Parathyroid adenoma (tissue), 2 donors: ENCODE results near the gene USP49.

Experiments used
- H2AFZ ChIP-seq: fragments of 300-600 bp; sonication (generic); one replicate; pipeline ENCODE4 v1.7.0; 2017; ENCODE audit warnings: antibody characterized with exemption, mild to moderate bottlenecking
- H3K27ac ChIP-seq: fragments of 300-600 bp; sonication (generic); one replicate; pipeline ENCODE4 v1.7.0; 2017
- H3K27me3 ChIP-seq: fragments of 300-600 bp; sonication (generic); one replicate; pipeline ENCODE4 v1.7.0; 2017; ENCODE audit warnings: low read length; ENCODE audit not compliant: control insufficient read depth, insufficient read depth
- H3K36me3 ChIP-seq: fragments of 300-600 bp; sonication (generic); one replicate; pipeline ENCODE4 v1.7.0; 2017; ENCODE audit warnings: low read length; ENCODE audit not compliant: control insufficient read depth, insufficient read depth
- H3K4me1 ChIP-seq: fragments of 300-600 bp; sonication (generic); one replicate; pipeline ENCODE4 v1.7.0; 2017; ENCODE audit warnings: control low read depth
- H3K4me2 ChIP-seq: fragments of 300-600 bp; sonication (generic); one replicate; pipeline ENCODE4 v1.7.0; 2017; ENCODE audit warnings: low read length
- H3K4me3 ChIP-seq: fragments of 300-600 bp; sonication (generic); one replicate; pipeline ENCODE4 v1.7.0; 2017; ENCODE audit warnings: low read depth, low read length
- H3K79me2 ChIP-seq: fragments of 300-600 bp; sonication (generic); one replicate; pipeline ENCODE4 v1.7.0; 2017; ENCODE audit warnings: control low read depth
- H3K9ac ChIP-seq: fragments of 300-600 bp; sonication (generic); one replicate; pipeline ENCODE4 v1.7.0; 2017; ENCODE audit warnings: mild to moderate bottlenecking
- H3K9me3 ChIP-seq: fragments of 300-600 bp; sonication (generic); one replicate; pipeline ENCODE4 v1.7.0; 2017; ENCODE audit warnings: low read length; ENCODE audit not compliant: control insufficient read depth
- TF ChIP-seq, protein P1 (sequence below): fragments of 300-600 bp; sonication (generic); IDR thresholded peaks from one replicate; pipeline ENCODE4 v1.7.0; 2017; ENCODE audit warnings: antibody characterized with exemption, mild to moderate bottlenecking
- donor health status: primary hyperparathyroidism.

USP49 gene

DNA sequence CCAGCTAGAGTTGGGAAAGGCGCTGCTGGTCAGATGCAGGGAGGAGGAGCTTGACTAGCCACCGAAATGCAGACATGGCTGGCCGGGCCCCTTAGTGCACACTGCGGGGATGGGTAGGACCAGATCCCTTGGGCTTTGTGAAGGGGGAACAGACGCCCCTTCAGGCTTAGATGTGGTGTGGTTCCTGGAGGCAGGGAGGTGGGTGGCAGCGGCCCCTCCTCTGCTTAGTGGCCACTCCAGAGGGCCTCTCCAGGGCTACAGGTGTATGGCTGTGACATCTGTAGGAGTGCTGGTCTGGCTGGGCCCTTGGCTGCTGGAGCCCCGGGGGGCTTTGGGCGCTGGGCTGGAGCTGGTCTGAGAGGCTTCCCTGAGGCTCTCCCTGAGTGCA is 40.5 kb upstream of the USP49 start:
- H3K36me3 ChIP-seq: no peaks in the 10 kb centered on the region
- no peak overlapping the region for H3K4me2 ChIP-seq
- H3K9ac ChIP-seq: no peak overlapping the region
- no peak overlapping the region for H2AFZ ChIP-seq
- H3K79me2 ChIP-seq: no peaks in the 10 kb centered on the region
- no peak overlapping the region for H3K27ac ChIP-seq
- peaks cover 5% of the 10 kb centered on the region for H3K4me1 ChIP-seq
- no peaks in the 10 kb centered on the region for H3K9me3 ChIP-seq
- no peaks in the 10 kb centered on the region for H3K27me3 ChIP-seq
- TF ChIP-seq, protein P1, sequence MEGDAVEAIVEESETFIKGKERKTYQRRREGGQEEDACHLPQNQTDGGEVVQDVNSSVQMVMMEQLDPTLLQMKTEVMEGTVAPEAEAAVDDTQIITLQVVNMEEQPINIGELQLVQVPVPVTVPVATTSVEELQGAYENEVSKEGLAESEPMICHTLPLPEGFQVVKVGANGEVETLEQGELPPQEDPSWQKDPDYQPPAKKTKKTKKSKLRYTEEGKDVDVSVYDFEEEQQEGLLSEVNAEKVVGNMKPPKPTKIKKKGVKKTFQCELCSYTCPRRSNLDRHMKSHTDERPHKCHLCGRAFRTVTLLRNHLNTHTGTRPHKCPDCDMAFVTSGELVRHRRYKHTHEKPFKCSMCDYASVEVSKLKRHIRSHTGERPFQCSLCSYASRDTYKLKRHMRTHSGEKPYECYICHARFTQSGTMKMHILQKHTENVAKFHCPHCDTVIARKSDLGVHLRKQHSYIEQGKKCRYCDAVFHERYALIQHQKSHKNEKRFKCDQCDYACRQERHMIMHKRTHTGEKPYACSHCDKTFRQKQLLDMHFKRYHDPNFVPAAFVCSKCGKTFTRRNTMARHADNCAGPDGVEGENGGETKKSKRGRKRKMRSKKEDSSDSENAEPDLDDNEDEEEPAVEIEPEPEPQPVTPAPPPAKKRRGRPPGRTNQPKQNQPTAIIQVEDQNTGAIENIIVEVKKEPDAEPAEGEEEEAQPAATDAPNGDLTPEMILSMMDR: no peak
- no peak overlapping the region for H3K4me3 ChIP-seq

DNA sequence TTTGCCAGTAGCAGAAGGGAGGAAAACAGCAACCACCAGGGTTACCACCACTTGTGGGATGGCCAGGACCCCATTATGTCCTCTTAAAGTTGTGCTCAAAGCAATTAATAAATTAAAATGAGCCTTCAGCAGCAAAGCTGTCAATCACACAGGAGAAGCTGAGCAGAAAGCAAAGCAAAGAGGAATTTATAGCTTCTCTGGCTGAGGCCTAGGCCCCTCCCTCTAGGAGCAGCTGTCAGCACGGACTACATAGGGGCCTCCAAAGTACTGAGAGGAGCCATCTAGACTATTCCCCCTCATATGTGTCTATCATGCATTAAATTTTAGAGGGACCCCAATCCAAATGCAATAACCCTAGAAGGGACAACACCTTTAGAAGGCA is 40.0 kb upstream of the USP49 start:
- no peak overlapping the region for H3K4me3 ChIP-seq
- no peaks in the 10 kb centered on the region for H3K36me3 ChIP-seq
- no peak overlapping the region for H2AFZ ChIP-seq
- no peaks in the 10 kb centered on the region for H3K9me3 ChIP-seq
- no peaks in the 10 kb centered on the region for H3K79me2 ChIP-seq
- no peak overlapping the region for H3K4me2 ChIP-seq
- TF ChIP-seq, protein P1: no peak
- peaks cover under 1% of the 10 kb centered on the region for H3K4me1 ChIP-seq
- no peak overlapping the region for H3K27ac ChIP-seq
- no peak overlapping the region for H3K9ac ChIP-seq
- no peaks in the 10 kb centered on the region for H3K27me3 ChIP-seq

GRCh38 chr6:41934278-41935192 is 39.4 kb upstream of the USP49 start:
- no peak overlapping the region for H3K27ac ChIP-seq
- H3K4me1 ChIP-seq: no peaks in the 10 kb centered on the region
- TF ChIP-seq, protein P1: no peak
- H3K79me2 ChIP-seq: no peaks in the 10 kb centered on the region
- H2AFZ ChIP-seq: no peak overlapping the region
- no peak overlapping the region for H3K9ac ChIP-seq
- H3K36me3 ChIP-seq: no peaks in the 10 kb centered on the region
- H3K9me3 ChIP-seq: no peaks in the 10 kb centered on the region
- H3K4me3 ChIP-seq: no peak overlapping the region
- no peak overlapping the region for H3K4me2 ChIP-seq
- no peaks in the 10 kb centered on the region for H3K27me3 ChIP-seq

- TF ChIP-seq, protein P1: no peak
- no peak overlapping the region for H3K27ac ChIP-seq
- no peaks in the 10 kb centered on the region for H3K27me3 ChIP-seq
- no peaks in the 10 kb centered on the region for H3K9me3 ChIP-seq
- no peak overlapping the region for H2AFZ ChIP-seq
- no peak overlapping the region for H3K9ac ChIP-seq
- H3K4me3 ChIP-seq: no peak overlapping the region
- no peak overlapping the region for H3K4me2 ChIP-seq
- no peaks in the 10 kb centered on the region for H3K79me2 ChIP-seq
- H3K4me1 ChIP-seq: no peaks in the 10 kb centered on the region
- H3K36me3 ChIP-seq: no peaks in the 10 kb centered on the region
These were observed 37.2 kb upstream of the USP49 start for GRCh38 chr6:41932378-41932777.

- TF ChIP-seq, protein P1: no peak
- Histone ChIP-seq H2AFZ (no peak overlapping the region), H3K27me3 (no peaks in the 10 kb centered on the region), H3K9ac (no peak overlapping the region), H3K4me2 (no peak overlapping the region), H3K27ac (no peak overlapping the region), H3K4me3 (no peak overlapping the region), H3K9me3 (no peaks in the 10 kb centered on the region), H3K79me2 (no peaks in the 10 kb centered on the region), H3K36me3 (no peaks in the 10 kb centered on the region), H3K4me1 (no peaks in the 10 kb centered on the region)
These were observed 36.6 kb upstream of the USP49 start for GRCh38 chr6:41931792-41932191.
